HG03025 (cell line): ENCODE results near the gene TTC39C.
"Not testable (repeated sequence)": the region's sequence is repeated elsewhere in the genome, so short reads cannot be mapped to it uniquely, and the experiment has no call there.

ENCODE experiments used
- ATAC-seq: cut with Tn5 transposase; IDR thresholded peaks from one replicate; pipeline ENCODE4 v1.9.1; 2021; ENCODE audit warnings: mild to moderate bottlenecking, moderate library complexity; ENCODE audit not compliant: unreplicated experiment, low FRiP score

The TTC39C gene

DNA sequence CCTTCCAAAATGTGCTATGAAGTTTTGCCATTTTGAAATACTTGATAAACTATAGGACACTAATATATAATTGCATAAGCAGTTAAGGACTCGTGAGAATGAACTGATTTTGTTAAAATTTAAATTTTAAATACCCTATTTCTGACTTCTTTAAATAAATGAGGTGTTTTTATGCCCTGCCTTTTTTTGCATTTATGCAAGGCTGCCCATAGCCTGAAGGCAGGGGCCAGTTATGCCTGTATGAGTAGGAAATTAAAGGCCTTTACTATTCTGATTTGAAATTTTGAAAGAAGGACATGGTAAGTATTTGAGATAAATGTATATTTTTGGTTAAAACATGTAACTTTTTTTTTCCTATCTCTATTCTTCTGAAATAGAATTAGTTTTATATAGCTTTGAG lies 33.7 kb downstream of the TTC39C start:
- ATAC-seq = no peak

DNA sequence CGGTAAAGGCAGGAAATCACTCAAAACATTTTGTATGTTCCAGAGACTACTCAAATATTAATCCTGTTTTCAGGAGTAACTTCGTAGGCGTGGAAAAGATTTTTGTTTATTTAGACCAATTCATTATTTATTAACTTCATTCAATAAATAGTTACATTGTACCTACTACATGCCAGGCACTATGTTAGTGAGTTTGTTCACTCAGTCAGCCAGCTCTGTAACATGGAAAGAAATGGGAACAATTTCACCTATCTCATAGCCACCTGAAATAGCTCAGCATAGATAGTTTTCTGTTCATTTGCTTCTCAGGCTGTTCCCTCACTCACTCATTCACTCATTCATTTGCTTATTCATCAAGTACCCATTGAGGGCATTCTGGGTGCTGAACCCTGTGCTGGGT lies 34.6 kb downstream of the TTC39C start:
- no peak for ATAC-seq

DNA sequence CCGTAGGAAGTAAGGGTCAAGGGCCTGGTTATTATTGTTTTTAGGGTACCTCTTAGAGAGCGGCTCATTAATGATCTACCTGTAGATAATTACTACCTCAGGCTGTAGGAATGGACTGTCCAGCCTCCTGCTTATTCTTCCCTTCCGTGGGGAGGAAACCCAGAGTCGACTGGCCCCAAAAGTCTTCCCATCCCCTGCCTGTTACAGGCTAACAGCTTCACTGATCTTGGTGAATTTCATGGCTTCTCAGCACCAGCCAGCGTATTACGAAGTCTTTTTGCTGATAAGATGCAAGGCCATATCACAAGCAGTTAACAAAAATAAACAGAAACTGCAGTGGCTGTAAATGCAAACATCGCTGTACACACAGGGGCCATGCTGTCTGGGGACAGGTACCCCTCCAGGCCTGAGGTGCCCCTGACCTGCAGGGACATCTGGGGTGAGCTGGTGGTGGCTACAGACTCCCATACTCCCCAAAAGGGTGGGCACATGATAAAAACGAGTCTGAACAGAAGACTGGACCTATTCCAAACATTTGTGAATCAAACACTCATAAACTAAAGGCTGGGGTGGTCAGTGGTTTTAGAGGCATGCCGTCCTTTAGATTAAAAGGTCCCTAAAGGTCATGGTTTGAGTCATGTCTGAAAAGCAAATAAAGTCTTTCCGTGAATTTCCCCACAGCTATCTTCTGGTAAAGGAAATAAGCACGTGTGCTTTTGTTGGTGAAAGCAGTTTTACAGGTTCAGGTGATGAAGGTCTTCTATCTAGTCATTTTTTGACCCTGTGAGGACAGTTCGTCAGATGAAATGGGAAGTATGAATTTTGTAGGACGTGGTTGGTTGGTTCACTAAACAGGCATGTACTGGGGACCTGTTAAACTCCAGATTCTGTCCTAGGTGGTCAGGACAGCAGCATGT lies 36.7 kb downstream of the TTC39C start:
- no peak for ATAC-seq

DNA sequence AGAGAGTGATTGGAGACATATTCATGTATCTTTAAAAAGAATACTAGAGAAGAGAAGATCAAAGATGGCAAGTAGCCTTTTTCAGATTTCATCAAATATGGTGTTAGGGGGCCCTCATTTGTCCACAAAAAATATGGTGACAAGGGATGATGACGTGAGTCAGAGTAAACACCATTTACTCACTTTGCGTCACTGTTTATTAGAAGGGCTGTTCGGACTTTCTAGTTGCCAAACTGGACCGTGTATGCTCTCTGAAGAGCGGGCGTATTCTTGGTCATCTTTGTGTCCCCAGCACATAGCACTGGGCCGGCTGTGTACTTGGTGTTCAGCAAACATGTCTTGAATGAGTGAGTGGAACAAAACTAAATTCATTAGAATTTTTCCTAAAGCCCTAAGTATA lies 37.5 kb downstream of the TTC39C start:
- ATAC-seq = no peak

DNA sequence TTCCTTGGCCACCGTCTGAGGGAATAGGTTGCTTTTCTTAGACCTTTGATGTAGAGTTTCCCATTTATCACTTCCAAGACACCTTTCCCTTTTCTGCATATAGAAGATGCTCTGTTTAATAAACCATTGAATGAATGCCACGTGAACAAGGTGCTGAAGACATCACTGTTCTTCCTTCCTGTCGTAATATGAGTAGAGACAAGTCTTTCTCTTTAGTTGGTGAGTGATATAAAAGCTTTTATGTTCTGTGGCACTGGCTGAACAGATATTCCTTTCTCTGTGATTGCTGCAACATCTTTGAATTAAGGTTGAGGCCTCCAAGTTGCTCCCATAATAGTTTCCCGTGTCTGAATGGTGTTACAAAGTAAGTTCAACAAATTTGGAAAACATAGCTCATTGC lies 38.7 kb downstream of the TTC39C start:
- ATAC-seq = no peak

DNA sequence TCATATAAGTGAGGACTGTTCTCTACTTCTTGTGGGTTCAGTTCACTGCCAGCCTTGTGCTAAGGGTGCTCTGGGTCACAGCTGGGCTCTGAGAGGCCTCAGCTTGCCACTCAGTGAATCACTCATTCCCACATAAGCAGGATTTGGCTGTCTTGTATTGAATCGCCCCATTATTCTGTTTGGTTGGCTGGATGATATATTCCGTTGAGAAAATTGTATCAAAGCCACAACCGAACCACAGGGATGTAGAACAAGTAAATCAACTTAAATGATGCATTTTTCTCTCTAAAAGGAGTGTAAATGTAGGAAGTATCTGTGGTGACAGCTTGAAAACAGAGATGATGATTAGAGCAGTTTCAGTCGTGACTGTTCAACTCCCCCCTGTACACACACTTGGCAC lies 39.6 kb downstream of the TTC39C start:
- ATAC-seq = no peak

DNA sequence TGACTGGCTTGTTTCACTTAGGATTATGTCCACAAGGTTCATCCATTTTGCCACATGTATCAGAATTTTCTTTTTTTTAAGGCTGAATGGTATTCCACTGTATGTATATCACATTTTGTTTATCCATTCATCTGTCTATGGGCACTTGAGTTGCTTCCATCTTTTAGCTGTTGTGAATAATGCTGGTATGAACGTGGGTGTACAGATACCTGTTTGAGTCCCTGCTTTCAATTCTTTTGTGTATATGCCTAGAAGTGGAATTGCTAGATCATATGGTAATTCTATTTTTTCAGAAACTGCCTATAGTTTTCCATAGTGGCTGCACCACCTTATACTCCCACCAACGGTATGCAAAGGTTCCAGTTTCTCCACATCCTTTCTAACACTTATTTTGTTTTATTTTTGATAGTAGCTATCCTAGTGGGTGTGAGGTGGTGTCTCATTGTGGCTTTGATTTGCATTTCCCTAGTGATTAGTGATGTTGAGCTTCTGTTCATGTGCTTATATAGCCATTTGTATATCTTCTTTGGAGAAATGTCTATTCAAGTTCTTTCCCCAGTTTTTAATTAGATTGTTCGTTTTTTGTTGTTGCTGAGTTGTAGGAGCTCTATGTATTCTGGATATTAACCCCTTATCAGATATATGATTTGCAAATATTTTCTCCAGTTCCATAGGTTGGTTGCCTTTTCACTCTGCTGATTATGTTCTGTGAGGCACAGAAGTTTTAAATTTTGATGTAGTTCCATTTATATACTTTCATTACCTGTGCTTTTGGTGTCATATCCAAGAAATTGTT lies 40.7 kb downstream of the TTC39C start:
- no peak for ATAC-seq

DNA sequence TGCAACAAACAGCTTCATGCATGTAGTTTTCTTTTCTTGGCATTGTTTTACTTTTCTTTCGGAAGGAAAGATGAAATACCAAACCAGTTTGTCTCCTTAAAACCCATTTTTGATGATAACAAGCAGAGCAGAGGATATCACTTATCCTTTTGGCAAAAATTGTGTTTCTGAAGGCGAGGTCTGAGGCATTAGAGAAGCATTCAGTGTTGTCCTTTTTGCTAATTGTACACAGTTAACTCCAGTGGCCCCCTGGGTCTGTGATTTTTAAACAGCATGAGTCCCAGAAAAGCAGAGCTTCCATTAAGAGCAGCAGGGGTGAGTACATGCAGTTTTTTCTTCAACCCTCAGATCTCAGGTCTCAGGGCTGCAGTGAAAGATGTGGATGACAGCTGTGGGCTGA lies 41.3 kb downstream of the TTC39C start:
- ATAC-seq = no peak

DNA sequence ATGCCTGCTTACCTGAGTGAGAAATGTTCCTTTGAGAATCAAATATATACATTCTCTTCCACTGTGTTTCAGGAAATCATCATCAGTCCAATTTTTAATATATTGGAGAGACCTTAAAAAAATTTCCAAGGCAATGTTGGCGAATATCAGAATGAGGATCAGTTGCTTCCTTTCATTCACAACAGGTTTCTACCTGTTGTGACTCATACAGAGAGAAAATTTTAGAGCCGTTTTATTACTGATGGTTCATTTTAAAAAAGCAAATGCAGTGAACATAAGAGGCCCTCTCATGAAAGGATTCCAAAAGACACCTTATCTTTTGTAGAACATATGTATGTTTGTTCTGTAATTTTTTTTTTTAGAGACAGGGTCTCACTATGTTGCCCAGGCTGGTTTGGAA lies 42.0 kb downstream of the TTC39C start:
- ATAC-seq = no peak

DNA sequence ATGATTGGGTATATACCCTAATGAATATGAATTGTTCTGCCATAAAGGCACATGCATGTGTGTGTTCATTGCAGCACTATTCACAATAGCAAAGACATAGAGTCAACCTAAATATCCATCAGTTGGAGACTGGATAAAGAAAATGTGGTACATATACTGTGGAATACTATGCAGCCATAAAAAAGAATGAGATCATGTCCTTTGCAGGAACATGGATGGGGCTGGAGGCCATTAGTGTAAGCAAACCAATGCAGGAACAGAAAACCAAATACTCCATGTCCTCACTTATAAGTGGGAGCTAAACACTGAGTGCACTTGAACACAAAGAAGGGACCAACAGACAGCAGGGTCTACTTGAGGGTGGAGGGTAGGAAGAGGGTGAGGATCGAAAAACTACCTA lies 43.2 kb downstream of the TTC39C start:
- ATAC-seq = no peak

DNA sequence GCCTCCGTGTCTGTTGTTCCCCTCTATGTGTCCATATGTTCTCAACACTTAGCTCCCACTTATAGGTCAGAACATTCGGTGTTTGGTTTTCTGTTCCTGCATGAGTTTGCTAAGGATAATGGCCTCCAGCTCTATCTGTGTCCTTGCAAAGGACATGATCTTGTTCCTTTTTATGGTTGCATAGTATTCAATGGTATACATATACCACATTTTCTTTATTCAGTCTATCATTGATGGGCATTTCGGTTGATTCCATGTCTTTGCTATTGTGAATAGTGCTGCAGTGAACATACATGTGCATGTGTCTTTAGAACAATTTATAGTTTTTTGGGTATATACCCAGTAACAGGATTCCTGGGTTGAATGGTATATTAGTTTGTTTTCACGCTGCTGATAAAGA lies 44.8 kb downstream of the TTC39C start:
- ATAC-seq = not testable (repeated sequence)

DNA sequence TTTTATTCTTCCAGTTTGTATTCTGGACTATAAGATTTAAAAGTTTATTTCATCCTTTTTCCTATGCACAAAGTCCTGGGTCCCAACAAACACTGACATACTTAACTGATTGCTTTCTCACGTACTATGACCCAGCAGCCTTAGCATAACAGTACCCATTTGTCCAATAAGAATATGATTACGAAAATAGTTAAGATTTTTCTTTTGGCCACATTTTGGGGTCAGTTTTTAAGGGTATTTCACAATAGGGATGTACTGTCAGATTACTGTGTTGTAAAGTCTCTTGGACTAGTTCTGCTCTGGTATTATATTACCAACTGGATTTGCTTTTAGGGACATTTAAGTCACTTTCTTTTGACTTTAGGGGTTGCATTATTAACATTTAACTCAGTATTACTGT lies 46.1 kb downstream of the TTC39C start:
- no peak for ATAC-seq

DNA sequence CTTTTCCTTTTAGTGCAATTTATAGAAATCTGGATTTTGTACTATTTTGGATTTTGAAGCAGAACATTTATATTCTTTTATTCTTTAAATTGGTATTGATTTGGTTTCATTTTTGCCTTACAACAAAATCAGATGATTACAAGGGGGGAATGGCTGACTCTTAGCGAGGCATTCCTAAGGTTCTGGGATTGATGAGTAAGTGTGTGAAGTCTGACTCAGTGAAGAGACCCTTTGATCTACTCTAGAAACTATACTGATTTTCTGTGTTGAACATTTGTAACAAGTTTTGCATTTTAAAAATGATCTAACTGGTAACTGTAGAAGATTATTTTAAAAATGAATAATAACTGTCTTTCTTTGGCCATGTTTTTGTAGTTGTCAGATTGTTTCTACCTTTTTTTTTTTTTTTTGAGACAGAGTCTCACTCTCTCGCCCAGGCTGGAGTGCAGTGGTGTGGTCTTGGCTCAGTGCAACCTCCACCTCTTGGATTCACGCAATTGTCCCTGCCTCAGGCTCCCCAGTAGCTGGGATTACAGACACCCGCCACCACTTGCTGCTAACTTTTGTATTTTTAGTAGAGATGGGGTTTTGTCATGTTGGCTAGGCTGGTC lies 48.7 kb downstream of the TTC39C start:
- ATAC-seq = no peak

DNA sequence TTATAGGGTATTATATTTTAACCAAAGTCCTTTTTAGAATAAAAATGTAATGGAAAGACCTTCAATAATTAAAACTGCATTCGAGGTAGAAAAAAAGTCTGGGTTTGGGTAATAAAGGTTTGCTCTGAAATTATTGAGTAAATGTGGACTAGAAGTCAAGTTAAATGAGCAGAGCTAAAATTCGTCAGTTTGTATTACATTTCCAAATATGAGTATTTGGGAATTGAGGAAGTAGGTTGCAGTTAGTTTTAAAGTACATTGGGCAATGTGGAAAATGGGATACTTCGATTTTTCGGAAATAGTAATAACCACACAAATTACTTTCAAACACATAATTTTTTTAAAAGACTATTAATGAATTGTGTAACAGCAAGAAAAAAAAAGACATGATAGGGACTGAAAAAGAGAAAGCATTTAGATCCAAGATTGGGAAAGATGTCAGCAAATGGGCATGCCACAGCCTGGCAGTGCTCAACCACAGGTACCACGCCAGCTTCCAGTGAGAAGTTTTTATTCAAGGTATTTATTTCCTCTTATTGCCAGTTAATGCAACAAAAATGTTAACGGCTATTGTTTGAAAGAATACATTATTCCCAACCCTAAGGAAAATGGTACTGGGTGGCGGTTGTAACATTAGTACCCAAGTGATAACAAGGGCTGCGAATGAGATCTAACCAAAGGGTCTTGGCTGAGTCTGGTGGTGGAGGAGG lies 50.0 kb downstream of the TTC39C start:
- ATAC-seq = no peak

DNA sequence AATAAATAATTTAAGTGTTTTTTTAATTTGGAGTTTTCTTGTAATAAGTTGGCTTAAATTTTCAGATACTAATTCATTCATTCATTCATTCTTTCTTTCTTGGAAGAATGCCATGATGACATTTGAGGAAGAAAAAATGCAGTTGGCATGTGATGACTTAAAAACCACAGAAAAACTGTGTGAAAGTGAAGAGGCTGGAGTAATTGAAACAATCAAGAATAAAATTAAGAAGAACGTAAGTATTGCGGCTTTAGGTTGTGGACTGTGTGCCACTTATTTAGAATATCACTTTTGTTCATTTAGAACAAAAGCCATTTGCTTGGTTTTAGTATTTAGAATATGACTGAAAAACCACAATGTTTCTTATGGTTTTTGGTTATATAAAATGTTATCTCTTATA lies 51.4 kb downstream of the TTC39C start:
- no peak for ATAC-seq

DNA sequence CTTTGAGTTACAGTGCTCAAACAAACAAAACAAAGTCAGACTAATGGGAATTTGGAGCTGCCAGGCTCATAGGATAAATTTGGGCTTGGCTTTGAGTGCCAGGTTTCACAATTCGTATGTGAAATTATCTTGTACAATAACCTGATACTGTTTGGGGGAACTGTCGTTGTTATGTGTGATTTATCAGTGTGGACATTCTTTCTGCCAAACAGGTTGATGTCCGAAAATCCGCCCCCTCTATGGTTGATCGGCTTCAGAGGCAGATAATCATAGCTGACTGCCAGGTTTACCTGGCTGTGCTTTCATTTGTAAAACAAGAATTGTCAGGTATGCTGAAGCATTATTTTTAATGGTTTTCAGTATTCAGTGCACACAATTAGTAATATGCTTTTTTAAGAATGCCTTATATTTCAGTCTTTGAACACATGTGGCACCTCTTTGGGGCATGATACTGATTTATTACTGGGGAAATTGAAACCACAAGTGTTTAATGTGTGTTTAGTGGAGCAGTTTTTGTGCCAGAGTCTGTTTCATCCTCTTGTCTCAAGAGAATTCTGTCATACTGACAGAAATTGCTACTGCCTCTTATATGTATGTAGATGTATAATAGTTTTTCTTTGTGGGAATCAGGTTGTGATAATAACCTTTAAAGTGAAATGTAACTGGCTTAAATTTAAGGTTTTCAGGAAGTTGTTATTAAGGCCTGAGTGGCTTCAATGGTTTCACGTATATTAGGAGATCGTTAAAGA lies 54.6 kb downstream of the TTC39C start:
- ATAC-seq = no peak

DNA sequence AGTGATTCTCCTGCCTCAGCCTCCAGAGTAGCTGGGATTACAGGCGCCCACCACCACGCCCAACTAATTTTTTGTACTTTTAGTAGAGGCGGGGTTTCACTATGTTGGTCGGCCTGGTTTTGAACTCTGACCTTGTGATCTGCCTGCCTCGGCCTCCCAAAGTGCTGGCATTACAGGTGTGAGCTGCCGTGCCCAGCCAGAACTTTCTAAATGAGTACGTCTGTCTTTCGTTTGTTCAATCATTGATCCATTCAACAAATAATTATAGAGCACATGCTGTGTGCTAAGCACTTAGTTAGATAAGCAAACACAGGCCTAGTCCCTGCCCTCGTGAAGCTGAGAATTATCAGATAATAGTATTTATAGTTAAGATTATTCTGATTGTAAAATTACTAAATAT lies 56.5 kb downstream of the TTC39C start:
- no peak for ATAC-seq

DNA sequence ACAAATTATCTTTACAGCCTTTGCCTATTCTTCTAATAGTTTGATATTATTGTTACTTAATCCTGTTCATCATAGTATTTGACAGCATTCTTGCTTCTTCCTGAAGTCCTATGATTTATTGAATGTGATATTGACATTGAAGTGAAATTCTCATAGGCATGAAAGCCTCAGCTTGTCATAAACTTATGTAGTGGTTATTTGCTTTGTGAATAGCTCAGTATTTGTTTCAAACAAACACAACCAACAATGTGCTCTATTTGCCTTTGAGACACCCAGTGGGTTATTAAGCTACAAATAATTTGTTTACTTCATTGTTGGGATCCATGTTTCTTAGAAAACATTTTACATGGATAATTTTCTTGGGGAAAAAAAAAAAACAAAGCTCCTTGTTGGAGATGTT lies 57.2 kb downstream of the TTC39C start:
- no peak for ATAC-seq

DNA sequence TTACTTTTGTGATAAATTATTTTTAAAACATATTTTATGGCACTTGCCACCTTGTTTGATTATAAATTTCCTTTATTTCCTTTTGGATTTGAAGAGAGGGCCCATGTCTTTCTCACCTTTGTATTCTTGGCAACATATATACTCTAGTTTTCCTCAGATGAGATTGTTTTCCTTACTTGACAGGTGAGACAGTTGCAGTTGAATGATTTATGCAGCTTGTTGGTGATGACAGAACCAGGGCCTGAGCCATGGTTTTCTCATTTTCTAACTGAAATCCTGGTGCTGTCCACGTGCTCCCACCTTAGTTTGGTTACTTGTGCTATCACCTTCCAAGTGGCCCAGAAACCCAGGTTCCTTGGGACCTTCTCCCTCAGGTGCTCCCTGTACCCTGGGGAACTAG lies 58.2 kb downstream of the TTC39C start:
- ATAC-seq = no peak

DNA sequence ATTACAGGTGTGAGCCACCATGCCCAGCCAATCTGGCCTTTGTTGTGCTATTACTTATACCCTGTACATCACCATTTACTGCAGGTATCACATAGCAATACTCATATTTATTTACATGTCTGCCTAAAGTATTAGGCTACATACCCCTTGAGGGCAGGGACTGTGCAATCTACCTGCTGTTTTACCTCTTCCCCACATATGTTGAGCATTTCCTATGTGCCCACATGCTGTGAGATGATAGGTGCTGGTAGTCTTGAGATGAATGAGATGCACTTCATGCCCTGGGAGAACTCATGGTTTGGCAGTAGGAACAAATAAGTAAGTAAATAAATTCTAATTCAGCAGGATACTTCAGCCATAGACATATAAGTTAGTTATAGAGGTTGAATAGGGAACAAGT lies 59.2 kb downstream of the TTC39C start:
- no peak for ATAC-seq
